Measurements from ENCODE around the gene C1GALT1. TPM values are rescaled to one million over a fixed set of nuclear protein-coding genes. Genes with fewer than 3 reads are reported as not detected.

C1GALT1 gene
- total and polyA plus RNA-seq, 11 donors: 4.3 to 36.4 (median 21.1) TPM

GRCh38 chr7:7266257-7266881 is 84.0 kb downstream of the C1GALT1 start:
- peaks cover 0 to 16% (median 0%) of the 10 kb centered on the region in 12 donors for H3K4me1 ChIP-seq
- H3K27me3 ChIP-seq: no peaks in the 10 kb centered on the region
- WGBS, 4 donors: 69 to 87% (median 82%) methylated on average over 6 of the region's 6 CpGs
- no peak overlapping the region for H3K4me3 ChIP-seq
- intact Hi-C loops (cut with DNase I): no loop called here
- DNase-seq (no peak), ATAC-seq (no peak)
- TF ChIP-seq CTCF (IDR thresholded peaks at IDR 0.05): no peak
- TF ChIP-seq POLR2A (IDR thresholded peaks at IDR 0.05): no peak
- H3K27ac ChIP-seq: no peak overlapping the region
- no peaks in the 10 kb centered on the region for H3K36me3 ChIP-seq
- peaks cover 0 to 10% (median 0%) of the 10 kb centered on the region in 12 donors for H3K9me3 ChIP-seq

GRCh38 chr7:7271094-7271874 is 88.9 kb downstream of the C1GALT1 start:
- Histone ChIP-seq H3K4me1 (no peaks in the 10 kb centered on the region), H3K36me3 (no peaks in the 10 kb centered on the region), H3K9me3 (no peaks in the 10 kb centered on the region), H3K27ac (no peak overlapping the region), H3K27me3 (no peaks in the 10 kb centered on the region), H3K4me3 (no peak overlapping the region)
- ATAC-seq: no peak
- 80 to 87% (median 84%) methylated on average over 10 of the region's 10 CpGs for WGBS, 4 donors
- TF ChIP-seq CTCF (IDR thresholded peaks at IDR 0.05) (no peak), POLR2A (IDR thresholded peaks at IDR 0.05) (no peak)
- DNase-seq: no peak
- intact Hi-C loops (cut with DNase I): no loop called here

- intact Hi-C loops (cut with DNase I): no loop called here
- WGBS, 4 donors: 85 to 91% (median 89%) methylated on average over 1 of the region's 1 CpG
- no peak overlapping the region for H3K4me3 ChIP-seq
- H3K27ac ChIP-seq: no peak overlapping the region
- no peaks in the 10 kb centered on the region for H3K9me3 ChIP-seq
- DNase-seq (no peak), ATAC-seq (no peak)
- no peaks in the 10 kb centered on the region for H3K4me1 ChIP-seq
- no peak for TF ChIP-seq CTCF (IDR thresholded peaks at IDR 0.05)
- no peak for TF ChIP-seq POLR2A (IDR thresholded peaks at IDR 0.05)
- H3K27me3 ChIP-seq: no peaks in the 10 kb centered on the region
- H3K36me3 ChIP-seq: no peaks in the 10 kb centered on the region
Measured at GRCh38 chr7:7272294-7272693, 90.0 kb downstream of the C1GALT1 start.

GRCh38 chr7:7274782-7275181 is 92.4 kb downstream of the C1GALT1 start:
- Histone ChIP-seq H3K27ac (no peak overlapping the region), H3K4me3 (no peak overlapping the region), H3K27me3 (no peaks in the 10 kb centered on the region), H3K9me3 (no peaks in the 10 kb centered on the region), H3K36me3 (no peaks in the 10 kb centered on the region), H3K4me1 (no peaks in the 10 kb centered on the region)
- no peak for ATAC-seq
- intact Hi-C loops (cut with DNase I): no loop called here
- 58 to 76% (median 61%) methylated on average over 3 of the region's 3 CpGs for WGBS, 4 donors
- DNase-seq: no peak
- TF ChIP-seq CTCF (IDR thresholded peaks at IDR 0.05) (no peak), POLR2A (IDR thresholded peaks at IDR 0.05) (no peak)
